K562 (cell line): ENCODE measurements around the gene MALAT1. TPM values are rescaled to one million over a fixed set of nuclear protein-coding genes. Genes with fewer than 3 reads are reported as not detected.

ENCODE experiments used
- BCOR ChIP-seq: fragments of 450-650 bp; IDR thresholded peaks from 2 replicates; pipeline ENCODE4 v1.6.1; 2016
- CCAR2 ChIP-seq: fragments of 200-400 bp; formaldehyde crosslinking; IDR thresholded peaks from 2 replicates; pipeline ENCODE4 v1.6.1; 2017; ENCODE audit warnings: mild to moderate bottlenecking, low read depth, low read length
- CHAMP1 ChIP-seq: fragments of 450-650 bp; IDR thresholded peaks from 2 replicates; pipeline ENCODE4 v1.6.1; 2016; ENCODE audit warnings: mild to moderate bottlenecking
- COPS2 ChIP-seq: fragments of 450-650 bp; conservative IDR thresholded peaks from 2 replicates; pipeline ENCODE4 v1.6.1; 2016; ENCODE audit warnings: mild to moderate bottlenecking, moderate library complexity
- ESRRA ChIP-seq: fragments of 450-650 bp; IDR thresholded peaks from 2 replicates; pipeline ENCODE4 v1.6.1; 2014; ENCODE audit warnings: low read depth, mild to moderate bottlenecking, moderate library complexity, borderline replicate concordance
- FOXJ3 ChIP-seq: sonication (generic); formaldehyde crosslinking; IDR thresholded peaks from 2 replicates; pipeline ENCODE4 v1.4.0; 2020; ENCODE audit warnings: mild to moderate bottlenecking, missing genetic modification reagents
- HDAC2 ChIP-seq: fragments of 450-650 bp; IDR thresholded peaks from 2 replicates; pipeline ENCODE4 v1.6.1; 2016; ENCODE audit warnings: mild to moderate bottlenecking
- HMBOX1 ChIP-seq: sonication (generic); IDR thresholded peaks from 2 replicates; pipeline ENCODE4 v1.6.1; 2016
- HNRNPK ChIP-seq: fragments of 200-400 bp; formaldehyde crosslinking; IDR thresholded peaks from one replicate; pipeline ENCODE4 v1.6.1; 2018; ENCODE audit warnings: mild to moderate bottlenecking, low read depth, low read length; ENCODE audit not compliant: poor library complexity, severe bottlenecking
- KDM1A ChIP-seq, 2 experiments: fragments of 450-650 bp; IDR thresholded peaks; 2 replicates each; pipeline ENCODE4 v1.6.1; 2016; ENCODE audit warnings: mild to moderate bottlenecking in 2 of 2
- PHB2 ChIP-seq: fragments of 450-650 bp; IDR thresholded peaks from 2 replicates; pipeline ENCODE4 v1.6.1; 2017; ENCODE audit warnings: low read depth
- PRMT5 ChIP-seq: sonication (generic); formaldehyde crosslinking; IDR thresholded peaks from 2 replicates; pipeline ENCODE4 v1.5.0; 2020; ENCODE audit warnings: missing genetic modification reagents
- STAT5B ChIP-seq: fragments of 250-450 bp; sonication (Bioruptor Pico); IDR thresholded peaks from 2 replicates; pipeline ENCODE4 v1.8.0; 2021; ENCODE audit warnings: mild to moderate bottlenecking, inconsistent platforms
- YY1 ChIP-seq, 3 experiments: IDR thresholded peaks; 2 replicates each; pipeline ENCODE4 v1.6.1; 2011; ENCODE audit warnings: low read length in 2 of 3, mild to moderate bottlenecking in 2 of 3, moderate library complexity in 2 of 3, borderline replicate concordance in 1 of 3, control low read depth in 1 of 3, low read depth in 1 of 3; ENCODE audit not compliant: insufficient read depth in 3 of 3, insufficient replicate concordance in 2 of 3, control insufficient read depth in 1 of 3, insufficient read length in 1 of 3; ENCODE audit errors: extremely low read depth in 1 of 3
- ZFPM2 ChIP-seq: fragments of 250-450 bp; sonication (Bioruptor Pico); IDR thresholded peaks from 2 replicates; pipeline ENCODE4 v1.5.1; 2022; ENCODE audit warnings: mild to moderate bottlenecking
- ZKSCAN1 ChIP-seq: fragments of 150-350 bp; IDR thresholded peaks from 2 replicates; pipeline ENCODE4 v1.6.1; 2016; ENCODE audit warnings: low read depth, low read length
- ZNF12 ChIP-seq: sonication (generic); formaldehyde crosslinking; IDR thresholded peaks from 2 replicates; pipeline ENCODE4 v1.4.0; 2020; ENCODE audit warnings: mild to moderate bottlenecking, missing genetic modification reagents
- ZNF212 ChIP-seq: fragments of 450-650 bp; formaldehyde crosslinking; IDR thresholded peaks from 2 replicates; pipeline ENCODE4 v1.4.0; 2020; ENCODE audit warnings: mild to moderate bottlenecking
- ZNF316 ChIP-seq: fragments of 450-650 bp; IDR thresholded peaks from 2 replicates; pipeline ENCODE4 v1.6.1; 2016
- ZNF444 ChIP-seq: fragments of 250-450 bp; sonication (Bioruptor Pico); IDR thresholded peaks from 2 replicates; pipeline ENCODE4 v1.4.0; 2020; ENCODE audit warnings: mild to moderate bottlenecking, moderate library complexity
- ZNF740 ChIP-seq, 3 experiments: fragments of 200-800 bp in 1 of 3; sonication (Bioruptor generic) in 1 of 3; sonication (generic) in 1 of 3; formaldehyde crosslinking in 1 of 3; IDR thresholded peaks; 2 replicates each; pipeline versions ENCODE4 v1.6.1 to v1.8.0; 2016 to 2022; ENCODE audit warnings: mild to moderate bottlenecking in 2 of 3, missing compliant biosample characterization in 2 of 3, missing genetic modification characterization in 2 of 3, missing genetic modification reagents in 1 of 3
- polyA plus RNA-seq, 8 experiments: library from polyadenylated mRNA; depleted of rRNA in 4 of 8; stranded (reverse) in 5 of 8; unstranded in 3 of 8; fragments of >200 nt; fragmentation: Nextera tagmentation in 2 of 8; fragmentation: Illumina TruSeq in 1 of 8; extraction: Ambion mirVana in 2 of 8; extraction: Trizol in 1 of 8; gene quantifications; 2 replicates each; pipeline versions ENCODE4 v1.2.1 to v1.2.3, GENCODE V29; 2011 to 2014; ENCODE audit warnings: inconsistent platforms in 1 of 8, missing spikeins in 1 of 8
- total RNA-seq, 7 experiments: library from RNA; depleted of rRNA in 6 of 7; stranded (reverse); fragments of >200 nt in 6 of 7; fragmentation: Illumina TruSeq in 2 of 7; extraction: Trizol in 2 of 7; gene quantifications; 2 replicates each; pipeline versions ENCODE4 v1.2.1 to v1.2.3, GENCODE V29; 2011 to 2021; ENCODE audit warnings: low replicate concordance in 1 of 7
- TF ChIP-seq, protein P1 (sequence below): sonication (generic); formaldehyde crosslinking; IDR thresholded peaks from 2 replicates; pipeline ENCODE4 v1.8.0; 2022; ENCODE audit warnings: missing genetic modification reagents, mild to moderate bottlenecking, borderline replicate concordance

MALAT1 gene
- total and polyA plus RNA-seq, 9 of the 15 experiments (the other 6 are each of a cell fraction or from before 2014, with no cell fraction given): 363 to 8,715 (median 2,351) TPM

GRCh38 chr11:65506772-65507505 is 8.1 kb downstream of the MALAT1 start (continued):
- TF ChIP-seq CHAMP1 (peak; percentile 39; the same call in 1 of the 2 replicates), HDAC2 (no peak), BCOR (no peak), HMBOX1 (peak; percentile 87), ZNF444 (CRISPR knock-in tag) (peak; percentile 92; the same call in 1 of the 2 replicates), PRMT5 (CRISPR knock-in tag) (no peak), FOXJ3 (CRISPR knock-in tag) (no peak), KDM1A (IDR thresholded peaks at IDR 0.05) (peak; percentile 10 to 65; a peak in 3 of 4 replicates), YY1 (IDR thresholded peaks at IDR 0.05; ENCODE audit: borderline replicate concordance in 1 of 3, control insufficient read depth in 1 of 3, extremely low read depth in 1 of 3, insufficient read depth in 3 of 3, insufficient read length in 1 of 3, insufficient replicate concordance in 2 of 3, low read depth in 1 of 3, low read length in 2 of 3) (peak in 2 of 3 experiments; percentile 52 to 62), ESRRA (peak; percentile 54), ZKSCAN1 (0 out of 2 replicates have a peak, but pooled peaks have one; percentile 75), PHB2 (peak; percentile 75), ZNF740 (CRISPR knock-in tag; IDR thresholded peaks at IDR 0.05) (peak; percentile 57), ZNF740 (tag; IDR thresholded peaks at IDR 0.05) (no peak), CCAR2 (no peak), STAT5B (CRISPR knock-in tag) (no peak), ZNF12 (CRISPR knock-in tag) (peak; percentile 76; the same call in 1 of the 2 replicates), HNRNPK (no peak), ZNF316 (no peak), ZFPM2 (CRISPR knock-in tag) (peak; percentile 97), ZNF212 (CRISPR knock-in tag) (peak; percentile 95), COPS2 (no peak)
- TF ChIP-seq, protein P1, sequence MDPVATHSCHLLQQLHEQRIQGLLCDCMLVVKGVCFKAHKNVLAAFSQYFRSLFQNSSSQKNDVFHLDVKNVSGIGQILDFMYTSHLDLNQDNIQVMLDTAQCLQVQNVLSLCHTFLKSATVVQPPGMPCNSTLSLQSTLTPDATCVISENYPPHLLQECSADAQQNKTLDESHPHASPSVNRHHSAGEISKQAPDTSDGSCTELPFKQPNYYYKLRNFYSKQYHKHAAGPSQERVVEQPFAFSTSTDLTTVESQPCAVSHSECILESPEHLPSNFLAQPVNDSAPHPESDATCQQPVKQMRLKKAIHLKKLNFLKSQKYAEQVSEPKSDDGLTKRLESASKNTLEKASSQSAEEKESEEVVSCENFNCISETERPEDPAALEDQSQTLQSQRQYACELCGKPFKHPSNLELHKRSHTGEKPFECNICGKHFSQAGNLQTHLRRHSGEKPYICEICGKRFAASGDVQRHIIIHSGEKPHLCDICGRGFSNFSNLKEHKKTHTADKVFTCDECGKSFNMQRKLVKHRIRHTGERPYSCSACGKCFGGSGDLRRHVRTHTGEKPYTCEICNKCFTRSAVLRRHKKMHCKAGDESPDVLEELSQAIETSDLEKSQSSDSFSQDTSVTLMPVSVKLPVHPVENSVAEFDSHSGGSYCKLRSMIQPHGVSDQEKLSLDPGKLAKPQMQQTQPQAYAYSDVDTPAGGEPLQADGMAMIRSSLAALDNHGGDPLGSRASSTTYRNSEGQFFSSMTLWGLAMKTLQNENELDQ (CRISPR knock-in tag): peak; percentile 13; the same call in 1 of the 2 replicates
